K562 (cell line): ENCODE measurements around the gene GASK1B. TPM values are rescaled to one million over a fixed set of nuclear protein-coding genes. Genes with fewer than 3 reads are reported as not detected.
A peak's percentile ranks its signal among the peaks of the same experiment; 100 is the strongest.

Experiments
- AFF4 ChIP-seq: sonication (generic); formaldehyde crosslinking; IDR thresholded peaks from 2 replicates; pipeline ENCODE4 v1.8.0; 2023; ENCODE audit warnings: mild to moderate bottlenecking, missing genetic modification reagents
- C11orf30 ChIP-seq: fragments of 450-650 bp; IDR thresholded peaks from 2 replicates; pipeline ENCODE4 v1.6.1; 2016; ENCODE audit warnings: low read depth, mild to moderate bottlenecking
- DDX20 ChIP-seq: fragments of 450-650 bp; IDR thresholded peaks from 2 replicates; pipeline ENCODE4 v1.6.1; 2016; ENCODE audit warnings: missing genetic modification characterization, low read depth, mild to moderate bottlenecking, missing compliant biosample characterization, moderate library complexity
- ESRRA ChIP-seq: fragments of 450-650 bp; IDR thresholded peaks from 2 replicates; pipeline ENCODE4 v1.6.1; 2014; ENCODE audit warnings: low read depth, mild to moderate bottlenecking, moderate library complexity, borderline replicate concordance
- FOXJ3 ChIP-seq: sonication (generic); formaldehyde crosslinking; IDR thresholded peaks from 2 replicates; pipeline ENCODE4 v1.4.0; 2020; ENCODE audit warnings: mild to moderate bottlenecking, missing genetic modification reagents
- IRF1 ChIP-seq: sonication (generic); formaldehyde crosslinking; IDR thresholded peaks from 2 replicates; pipeline ENCODE4 v1.8.0; 2022; ENCODE audit warnings: missing genetic modification reagents, mild to moderate bottlenecking, borderline replicate concordance
- IRF9 ChIP-seq: fragments of 450-650 bp; IDR thresholded peaks from 2 replicates; pipeline ENCODE4 v1.6.1; 2016; ENCODE audit warnings: missing biosample characterization, missing genetic modification characterization
- MLLT1 ChIP-seq, 2 experiments: fragments of 450-650 bp; IDR thresholded peaks; 2 replicates each; pipeline ENCODE4 v1.6.1; 2016
- MTA3 ChIP-seq: fragments of 450-650 bp; formaldehyde crosslinking; IDR thresholded peaks from 2 replicates; pipeline ENCODE4 v1.6.1; 2017; ENCODE audit warnings: mild to moderate bottlenecking, borderline replicate concordance
- NKRF ChIP-seq: fragments of 450-650 bp; IDR thresholded peaks from 2 replicates; pipeline ENCODE4 v1.6.1; 2016; ENCODE audit warnings: borderline replicate concordance
- PHB ChIP-seq: fragments of 250-450 bp; sonication (Bioruptor Pico); IDR thresholded peaks from 2 replicates; pipeline ENCODE4 v1.5.0; 2021
- RBM25 ChIP-seq: fragments of 200-400 bp; formaldehyde crosslinking; IDR thresholded peaks from 2 replicates; pipeline ENCODE4 v1.6.1; 2018; ENCODE audit warnings: low read length, low read depth, moderate library complexity; ENCODE audit not compliant: severe bottlenecking
- ZBTB1 ChIP-seq: sonication (generic); formaldehyde crosslinking; IDR thresholded peaks from 2 replicates; pipeline ENCODE4 v1.8.1; 2023; ENCODE audit warnings: missing genetic modification reagents, low read depth, mild to moderate bottlenecking, borderline replicate concordance
- ZNF3 ChIP-seq: fragments of 250-450 bp; sonication (Bioruptor Pico); IDR thresholded peaks from 2 replicates; pipeline ENCODE4 v1.5.0; 2021; ENCODE audit warnings: mild to moderate bottlenecking, moderate library complexity
- ZNF586 ChIP-seq: fragments of 450-650 bp; formaldehyde crosslinking; conservative IDR thresholded peaks from 2 replicates; pipeline ENCODE4 v1.4.0; 2020; ENCODE audit warnings: mild to moderate bottlenecking, moderate library complexity
- ZNF639 ChIP-seq, 2 experiments: fragments of 200-800 bp in 1 of 2; sonication (Bioruptor generic) in 1 of 2; sonication (generic) in 1 of 2; formaldehyde crosslinking in 1 of 2; IDR thresholded peaks in 1 of 2; conservative IDR thresholded peaks in 1 of 2; 2 replicates each; pipeline versions ENCODE4 v1.5.0 to v1.6.1; 2016 to 2020; ENCODE audit warnings: missing compliant biosample characterization in 1 of 2, missing genetic modification characterization in 1 of 2, missing genetic modification reagents in 1 of 2
- polyA plus RNA-seq, 8 experiments: library from polyadenylated mRNA; depleted of rRNA in 4 of 8; stranded (reverse) in 5 of 8; unstranded in 3 of 8; fragments of >200 nt; fragmentation: Nextera tagmentation in 2 of 8; fragmentation: Illumina TruSeq in 1 of 8; extraction: Ambion mirVana in 2 of 8; extraction: Trizol in 1 of 8; gene quantifications; 2 replicates each; pipeline versions ENCODE4 v1.2.1 to v1.2.3, GENCODE V29; 2011 to 2014; ENCODE audit warnings: inconsistent platforms in 1 of 8, missing spikeins in 1 of 8
- total RNA-seq, 7 experiments: library from RNA; depleted of rRNA in 6 of 7; stranded (reverse); fragments of >200 nt in 6 of 7; fragmentation: Illumina TruSeq in 2 of 7; extraction: Trizol in 2 of 7; gene quantifications; 2 replicates each; pipeline versions ENCODE4 v1.2.1 to v1.2.3, GENCODE V29; 2011 to 2021; ENCODE audit warnings: low replicate concordance in 1 of 7

GASK1B gene
- total and polyA plus RNA-seq, 9 of the 15 experiments (the other 6 are each of a cell fraction or from before 2014, with no cell fraction given) = 0.13 to 1.2 (median 0.61) TPM

- TF ChIP-seq AFF4 (CRISPR knock-in tag) = no peak
- TF ChIP-seq ZBTB1 (CRISPR knock-in tag) = no peak
- TF ChIP-seq C11orf30 = 0 out of 2 replicates have a peak, but pooled peaks have one; percentile 15
- no peak for TF ChIP-seq ZNF3 (CRISPR knock-in tag)
- TF ChIP-seq NKRF = no peak
- no peak for TF ChIP-seq MTA3
- TF ChIP-seq RBM25 = no peak
- TF ChIP-seq MLLT1 (IDR thresholded peaks at IDR 0.05) = no peak
- TF ChIP-seq IRF9 (tag) = no peak
- no peak for TF ChIP-seq ESRRA
- no peak for TF ChIP-seq DDX20
- no peak for TF ChIP-seq FOXJ3 (CRISPR knock-in tag)
- TF ChIP-seq ZNF586 (CRISPR knock-in tag) = no peak
- TF ChIP-seq PHB (CRISPR knock-in tag) = no peak
- no peak for TF ChIP-seq ZNF639 (CRISPR knock-in tag; conservative IDR thresholded peaks at IDR 0.05 in 1 of 2, IDR thresholded peaks at IDR 0.05 in 1 of 2)
- no peak for TF ChIP-seq IRF1 (CRISPR knock-in tag)
Observed at GRCh38 chr4:158193171-158193749, 20.4 kb upstream of the GASK1B start (continued).
